ENCODE data around the gene NFIB.
A peak's percentile ranks its signal among the peaks of the same experiment; 100 is the strongest.

Gene NFIB

GRCh38 chr9:14271093-14271673 lies 42.8 kb downstream of the NFIB start:
- DNase-seq, result peak; percentile 91

DNA sequence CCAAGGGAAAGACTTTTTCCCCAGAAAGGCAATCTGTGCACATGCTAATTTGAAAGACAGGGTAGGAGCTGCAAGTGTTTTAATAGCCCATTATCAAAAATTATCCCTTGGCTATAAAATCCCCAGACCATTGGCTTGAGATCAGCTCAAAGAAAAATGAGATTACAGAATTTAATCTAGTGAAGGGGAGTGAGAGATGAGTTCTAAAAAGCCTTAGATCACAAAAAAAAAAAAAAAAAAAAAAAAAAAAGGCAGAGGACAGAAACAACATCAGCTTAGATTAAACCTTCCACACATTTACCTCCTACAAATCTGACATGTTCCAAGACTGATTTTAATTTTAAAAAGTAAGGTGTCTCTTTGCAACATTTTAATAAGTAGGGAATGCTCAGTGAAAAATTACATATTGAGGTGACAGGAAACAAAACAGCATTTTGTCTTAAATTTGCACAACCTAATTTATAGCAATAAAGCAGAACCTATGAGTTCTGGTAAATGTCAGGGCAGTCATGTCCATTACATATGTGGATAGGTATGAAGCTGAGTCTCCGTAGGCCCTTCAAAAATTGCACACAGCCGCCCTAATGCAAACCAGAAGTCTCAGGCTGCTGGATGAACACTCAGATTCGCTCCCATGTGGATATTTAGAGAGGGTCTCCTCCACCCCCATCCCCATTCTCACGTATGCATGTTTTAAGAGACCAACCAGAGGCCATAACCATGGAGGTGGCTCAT lies 43.4 kb downstream of the NFIB start:
- peak; percentile 89 for DNase-seq

DNA sequence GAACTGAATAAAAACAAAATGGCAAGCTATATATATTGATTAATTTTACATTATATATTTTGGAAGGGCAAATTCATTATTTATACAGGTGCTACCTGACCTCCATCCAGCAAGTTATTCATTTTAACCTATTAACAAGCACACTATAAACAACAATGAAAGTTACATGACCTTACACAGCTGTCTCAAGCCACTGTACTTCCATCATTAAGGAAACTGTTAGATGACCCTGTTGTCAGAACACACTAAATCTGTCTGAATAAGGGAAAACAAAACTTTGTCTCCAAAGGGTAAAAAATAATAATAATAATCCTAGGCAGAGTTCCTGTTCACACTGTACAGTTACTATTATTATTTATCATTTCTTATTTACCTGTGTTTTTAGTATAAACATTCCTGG lies 44.0 kb downstream of the NFIB start:
- no peak for DNase-seq

DNA sequence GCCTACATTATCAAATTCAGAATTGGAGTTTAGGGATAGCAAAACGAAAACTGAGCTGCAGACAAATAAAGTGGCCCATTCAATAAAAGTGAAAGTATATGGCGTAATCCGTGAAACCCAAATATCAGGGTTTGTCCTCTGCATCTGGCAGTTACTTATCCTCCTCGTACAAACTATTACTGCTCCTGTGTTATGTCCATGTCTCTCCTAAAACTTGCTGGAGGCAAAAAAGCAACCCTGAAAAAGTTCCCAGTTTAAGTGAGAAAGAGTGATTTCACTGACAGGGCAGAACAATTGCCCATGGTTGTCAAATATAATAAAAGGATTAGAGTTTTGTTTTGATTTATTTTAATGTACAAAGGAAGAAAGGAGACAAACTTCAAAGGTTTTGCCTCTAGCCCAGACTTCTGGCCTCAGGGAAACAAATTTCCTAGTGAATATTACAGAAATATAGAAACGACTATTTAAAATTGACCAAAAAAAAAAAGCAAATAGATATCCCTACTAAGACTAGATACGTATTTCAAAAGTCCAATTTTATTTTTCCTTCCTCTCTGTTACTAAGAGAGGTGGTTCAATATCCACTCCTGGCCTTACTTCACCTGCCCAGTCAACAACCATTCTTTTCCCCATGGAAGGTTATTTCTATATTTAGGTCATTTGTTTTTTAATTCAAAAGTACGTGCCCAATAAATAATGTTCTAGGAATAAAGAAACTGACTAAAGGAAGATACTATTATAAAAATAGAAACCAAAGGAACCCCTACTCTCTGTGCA lies 50.0 kb downstream of the NFIB start:
- DNase-seq, result no peak

GRCh38 chr9:14262827-14263226 lies 51.1 kb downstream of the NFIB start:
- DNase-seq, result no peak

GRCh38 chr9:14261616-14262015 lies 52.3 kb downstream of the NFIB start:
- DNase-seq, result no peak

DNA sequence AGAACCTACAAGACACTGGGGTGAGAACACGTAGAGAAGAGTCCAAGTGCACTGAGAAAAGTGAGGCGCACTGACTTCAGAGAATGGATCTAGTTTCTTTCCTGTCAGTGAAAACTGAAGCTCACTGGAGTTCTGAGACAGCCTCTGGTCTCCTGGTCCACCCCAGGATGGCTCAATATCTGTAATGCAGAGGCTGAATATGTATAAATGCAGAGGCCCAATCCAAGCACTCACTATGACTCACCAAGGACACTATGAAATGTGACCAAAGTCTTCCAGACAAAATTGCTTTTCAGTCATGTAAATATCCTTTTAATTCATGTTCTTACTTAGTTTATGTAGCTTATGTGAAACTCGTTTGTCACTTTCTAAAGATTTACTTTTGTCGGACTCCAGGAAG lies 53.8 kb downstream of the NFIB start:
- no peak for DNase-seq

DNA sequence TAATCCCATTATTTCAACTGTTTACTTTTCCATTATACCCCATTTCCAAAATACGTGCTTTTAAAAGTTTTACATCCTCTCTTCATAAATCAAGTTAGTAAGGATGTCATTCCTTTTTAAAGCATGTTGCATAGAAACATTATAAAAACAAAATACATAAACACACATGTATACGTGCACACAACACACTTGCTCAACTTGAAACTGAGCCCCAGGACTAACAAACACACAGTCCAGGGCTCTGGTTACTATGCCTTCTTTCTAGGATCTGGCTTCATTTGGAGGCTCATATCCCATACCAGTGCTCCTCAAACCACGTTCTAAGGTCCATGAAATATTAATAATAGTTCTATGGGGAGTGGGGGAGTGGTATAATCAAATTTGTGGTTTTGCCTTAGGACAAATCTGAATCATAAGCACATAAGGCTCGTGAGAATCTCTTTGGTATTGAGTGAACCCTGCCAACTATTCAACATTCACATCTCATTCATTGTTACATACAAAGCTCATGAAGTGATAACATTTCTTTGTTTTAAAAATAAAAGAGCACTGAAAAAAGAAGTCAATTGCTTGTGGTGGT lies 55.2 kb downstream of the NFIB start:
- peak; percentile 80 for DNase-seq

DNA sequence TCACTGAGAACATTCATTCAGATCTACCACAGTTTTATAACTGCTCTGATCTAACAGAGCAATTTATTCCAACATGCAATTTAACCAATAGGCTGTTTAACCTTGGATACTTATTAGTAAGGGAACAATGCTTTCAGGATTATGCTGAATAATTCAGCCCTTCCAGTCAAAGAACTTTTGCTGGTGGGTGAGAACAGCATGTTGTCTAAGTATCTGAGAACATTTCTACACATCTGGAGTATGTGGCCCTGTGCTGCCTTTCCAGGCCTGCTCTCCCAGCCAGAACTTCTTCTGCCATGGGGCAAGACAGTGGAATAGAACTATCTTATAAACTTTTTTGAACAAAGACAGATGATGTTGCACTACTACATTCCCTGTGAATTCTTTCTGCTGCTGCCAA lies 55.8 kb downstream of the NFIB start:
- DNase-seq, result no peak

GRCh38 chr9:14256588-14256987 lies 57.4 kb downstream of the NFIB start:
- DNase-seq, result no peak

DNA sequence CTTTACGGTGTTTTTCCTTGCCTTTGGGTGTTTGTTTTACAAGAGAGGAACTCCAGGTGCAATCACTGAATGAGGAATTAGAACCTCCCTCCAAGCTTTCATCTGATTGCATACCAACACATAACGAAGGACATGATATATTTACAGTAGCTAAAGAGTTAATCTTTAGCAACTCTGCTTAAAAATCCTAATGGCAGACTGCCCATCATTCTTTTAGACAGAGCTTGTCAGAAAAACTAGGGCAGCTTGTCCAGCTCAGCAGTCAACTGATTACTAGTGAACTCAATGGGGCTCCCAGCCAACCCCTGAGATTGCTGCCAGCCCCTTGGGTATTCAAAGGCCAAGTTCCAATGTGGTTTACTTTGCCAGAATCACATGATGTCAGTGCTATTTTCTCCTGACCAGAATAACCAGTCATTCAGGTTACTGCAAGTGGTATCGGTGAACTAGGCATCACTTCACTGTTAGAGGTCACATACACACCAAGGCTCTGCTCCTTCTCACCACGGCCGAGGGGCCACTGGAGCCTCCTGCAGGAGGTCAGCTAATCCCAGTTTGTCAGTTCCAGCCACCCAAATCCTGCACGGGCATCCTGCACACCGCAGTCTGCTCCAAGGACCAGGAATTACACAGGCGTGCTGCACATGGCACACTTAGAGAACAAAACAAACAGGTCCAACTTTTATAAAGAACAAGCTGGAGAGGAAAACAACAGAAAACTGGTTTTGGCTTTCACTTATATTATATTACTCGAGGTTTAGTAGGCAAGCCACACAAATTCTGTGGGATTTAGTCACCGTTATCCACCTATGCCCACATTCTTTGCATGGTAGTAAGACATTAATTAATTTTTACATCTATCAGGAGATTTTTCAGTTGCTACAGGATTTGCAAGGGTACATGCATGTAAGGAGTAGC lies 62.5 kb downstream of the NFIB start:
- DNase-seq, result peak; percentile 88

GRCh38 chr9:14250794-14251153 lies 63.2 kb downstream of the NFIB start:
- no peak for DNase-seq

DNA sequence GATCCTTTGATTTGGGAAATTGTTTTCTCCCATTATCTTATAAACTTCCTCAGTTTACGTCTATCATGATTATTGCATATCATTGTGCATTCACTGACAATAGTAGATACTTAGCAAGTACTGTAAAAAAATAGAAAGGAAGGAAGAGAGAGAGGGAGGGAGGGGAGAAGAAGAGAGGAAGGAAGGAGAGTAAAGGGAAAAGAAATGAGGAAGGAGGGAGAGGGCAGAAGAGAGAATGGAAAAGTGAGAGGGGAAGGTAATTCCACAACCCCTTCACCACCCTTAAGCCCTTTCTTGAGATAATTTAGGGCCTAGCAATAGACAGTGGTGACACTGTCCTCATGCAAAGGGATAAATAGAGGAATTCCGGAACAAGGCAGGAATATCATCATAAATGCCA lies 64.4 kb downstream of the NFIB start:
- no peak for DNase-seq

DNA sequence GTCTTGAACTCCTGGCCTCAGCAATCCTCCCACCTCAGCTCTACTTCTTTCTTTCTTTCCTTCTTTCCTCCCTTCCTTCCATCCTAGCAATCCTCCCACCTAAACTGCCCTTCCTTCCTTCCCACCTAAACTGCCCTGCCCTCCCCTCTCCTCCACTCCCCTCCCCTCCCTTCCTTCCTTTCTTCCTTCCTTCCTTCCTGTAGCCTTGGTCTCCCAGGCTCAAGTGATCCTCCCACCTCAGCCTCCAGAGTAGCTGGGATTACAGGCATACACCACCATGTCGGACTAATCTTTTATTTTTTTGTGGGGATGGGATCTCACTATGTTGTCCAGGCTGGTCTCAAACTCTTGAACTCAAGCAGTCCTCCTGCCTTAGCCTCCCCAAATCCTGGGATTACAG lies 65.8 kb downstream of the NFIB start:
- no peak for DNase-seq

DNA sequence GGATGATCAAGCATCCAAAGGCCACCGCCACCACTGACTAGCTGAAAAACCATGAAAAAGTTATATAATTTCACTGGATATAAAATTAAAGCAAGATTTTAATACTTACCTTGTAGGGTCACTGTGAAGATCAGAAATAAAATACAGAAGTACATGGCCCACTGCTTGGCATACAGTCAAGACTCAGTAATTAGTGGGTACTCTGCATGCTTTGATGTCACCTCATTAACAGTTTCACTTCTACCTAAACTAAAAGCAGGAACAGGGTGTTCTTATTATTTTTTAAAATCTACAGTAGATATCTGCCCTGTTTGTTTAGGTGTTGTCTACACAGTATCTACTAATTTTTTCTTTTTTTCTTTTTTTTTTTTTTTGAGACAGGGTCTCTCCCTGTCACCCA lies 66.4 kb downstream of the NFIB start:
- DNase-seq, result no peak

DNA sequence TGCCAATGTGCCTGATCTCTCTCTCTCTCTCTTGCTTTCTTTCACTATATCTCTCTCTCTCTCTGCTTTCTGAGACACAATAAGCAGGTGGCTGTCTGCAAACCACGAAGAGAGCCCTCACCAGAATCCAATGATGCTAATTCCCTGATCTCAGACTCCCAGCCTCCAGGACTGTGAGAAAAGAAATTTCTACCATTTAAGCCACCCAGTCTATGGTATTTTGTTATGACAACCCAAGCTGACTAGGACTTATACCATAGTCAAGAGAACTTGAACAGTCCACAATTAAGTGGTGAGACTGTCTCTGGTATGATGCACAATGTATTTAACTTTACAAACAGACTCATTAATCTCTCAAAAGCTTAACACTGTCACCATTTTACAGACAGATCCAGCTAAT lies 67.0 kb downstream of the NFIB start:
- peak; percentile 7 for DNase-seq

DNA sequence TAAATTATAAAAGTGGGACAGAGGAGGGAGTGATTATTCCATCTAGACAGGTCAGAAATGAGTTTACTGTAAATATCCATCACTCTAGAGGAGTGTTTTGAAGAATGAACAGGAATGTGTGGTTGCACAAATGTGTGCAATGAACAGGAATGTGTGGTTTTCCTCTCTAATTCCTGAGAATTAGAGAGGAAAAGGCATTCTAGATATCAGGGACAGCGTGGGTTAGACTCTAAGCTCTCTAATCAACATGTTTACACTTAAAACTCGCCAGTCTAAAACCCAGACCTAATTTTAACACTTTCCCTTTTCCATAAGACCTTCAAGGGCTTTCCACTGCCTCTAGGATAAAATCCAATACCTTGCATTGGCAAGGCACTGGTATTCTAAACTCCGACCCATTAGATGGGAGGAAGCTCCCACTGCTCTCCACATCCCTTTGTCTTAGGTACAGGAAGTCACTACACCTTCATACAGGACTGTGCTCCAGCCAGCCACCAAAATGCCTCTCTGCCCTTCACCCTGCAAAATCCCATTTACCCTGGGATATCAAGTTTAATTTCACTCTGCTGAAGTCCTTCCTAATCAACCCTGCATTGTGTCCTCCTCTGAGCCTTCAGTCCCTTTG lies 67.9 kb downstream of the NFIB start:
- DNase-seq, result peak; percentile 77

- no peak for DNase-seq
Measured at GRCh38 chr9:14243514-14244042, 70.4 kb downstream of the NFIB start.

DNA sequence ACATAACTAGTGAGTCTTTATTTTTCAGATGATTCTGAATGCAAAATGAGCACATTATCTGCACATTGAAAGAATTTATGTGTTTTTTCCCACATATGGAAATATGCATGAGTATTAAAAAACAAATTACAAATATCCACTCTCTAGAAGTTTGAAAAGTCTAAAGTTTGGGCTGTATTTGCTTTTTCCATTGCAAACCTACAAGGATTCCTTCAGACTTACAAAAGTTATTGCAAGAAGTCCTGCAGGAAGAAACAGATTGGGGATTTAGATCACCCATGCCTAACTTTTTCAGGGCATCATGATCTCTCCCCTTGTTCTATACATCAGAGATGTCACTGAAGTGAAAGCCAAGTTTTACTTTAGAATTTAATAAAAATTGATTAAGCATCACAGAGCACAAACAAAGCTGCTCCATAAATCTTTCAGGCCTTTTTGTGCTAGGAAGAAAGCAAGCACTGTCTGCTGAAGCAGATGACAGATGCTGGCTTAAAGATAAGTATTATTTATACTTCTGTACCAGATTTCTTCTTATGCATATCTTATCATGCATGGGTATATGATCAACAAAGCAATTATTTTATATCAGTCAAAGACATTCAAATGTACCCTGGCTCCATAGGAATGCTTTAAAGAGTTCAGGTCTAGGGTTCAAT lies 71.7 kb downstream of the NFIB start:
- no peak for DNase-seq

DNA sequence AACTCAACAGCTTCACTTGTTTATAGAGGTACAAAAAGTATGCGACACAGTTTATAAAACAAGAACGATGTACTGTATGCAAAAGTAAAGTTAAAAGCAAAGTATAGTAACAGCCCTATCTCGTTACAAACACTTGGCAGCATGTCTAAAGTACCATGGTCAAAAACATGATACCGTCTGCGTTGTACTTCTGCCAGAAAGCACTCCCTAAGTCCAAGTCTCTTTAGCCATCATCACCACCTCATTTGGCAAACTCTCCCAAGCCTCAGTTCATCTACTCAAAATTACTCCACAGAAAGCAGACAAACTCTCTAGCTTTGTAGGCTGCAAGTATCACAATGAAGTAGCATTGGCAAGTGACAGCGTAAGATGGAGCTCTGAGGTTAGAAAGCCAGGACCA lies 73.4 kb downstream of the NFIB start:
- no peak for DNase-seq

DNA sequence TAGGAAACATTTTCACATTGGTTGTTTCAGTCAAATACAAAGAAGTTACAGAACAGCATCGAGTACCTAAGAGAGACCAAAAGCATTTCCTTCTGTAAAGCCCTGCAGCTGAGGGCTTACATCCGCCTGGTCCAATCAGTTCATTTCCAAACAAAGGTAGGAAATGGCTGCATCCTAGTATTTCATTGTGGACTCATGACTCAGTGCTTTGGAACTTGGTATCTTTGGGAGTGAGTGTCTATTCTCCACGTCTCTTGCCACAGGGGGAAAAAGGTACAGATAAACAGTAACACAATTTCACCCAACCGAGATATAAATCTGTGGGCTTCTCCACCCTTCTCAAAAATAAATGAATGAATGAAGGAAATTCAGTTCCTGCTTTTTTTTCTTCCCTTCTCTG lies 75.4 kb downstream of the NFIB start:
- peak; percentile 54 for DNase-seq

- no peak for DNase-seq
Measured at GRCh38 chr9:14238079-14238478, 75.9 kb downstream of the NFIB start.

Data from fibroblast of upper back skin (primary cell).